ENCODE measurements around the gene NANOG. TPM values are rescaled to one million over a fixed set of nuclear protein-coding genes. Genes with fewer than 3 reads are reported as not detected.
"Not testable (repeated sequence)": the region's sequence is repeated elsewhere in the genome, so short reads cannot be mapped to it uniquely, and the experiment has no call there.

NANOG gene
- total RNA-seq, 4 donors from 2014 or later: 0.63 TPM; not detected in 3

GRCh38 chr12:7806863-7807487 lies 17.8 kb downstream of the NANOG start:
- peak in 1 of 3 donors; percentile 15 for TF ChIP-seq CTCF (IDR thresholded peaks at IDR 0.05)
- ATAC-seq (ENCODE audit: low FRiP score) (peak; percentile 87), DNase-seq (ENCODE audit: low spot score) (peak; percentile 49)

DNA sequence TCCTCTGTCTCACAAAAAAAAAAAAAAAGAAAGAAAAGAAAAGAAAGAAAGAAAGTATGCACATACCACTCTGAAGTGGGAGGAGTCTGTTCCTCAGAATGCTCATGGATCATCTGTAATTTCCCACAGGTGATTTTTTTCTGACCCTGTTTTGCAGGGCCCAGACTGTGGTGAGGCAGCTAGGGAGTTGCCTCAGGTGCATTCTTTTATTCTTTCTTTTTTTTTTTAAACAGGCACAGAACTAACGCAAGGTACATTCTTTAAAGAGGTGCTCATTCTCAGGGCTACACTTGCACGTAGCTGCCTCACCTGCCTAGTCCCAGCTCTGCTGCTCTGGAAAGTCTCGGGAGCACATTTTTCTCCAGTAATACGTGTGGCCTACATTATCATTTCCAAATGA lies 36.6 kb downstream of the NANOG start:
- DNase-seq (ENCODE audit: low spot score); ATAC-seq (ENCODE audit: low FRiP score): not testable (repeated sequence)

DNA sequence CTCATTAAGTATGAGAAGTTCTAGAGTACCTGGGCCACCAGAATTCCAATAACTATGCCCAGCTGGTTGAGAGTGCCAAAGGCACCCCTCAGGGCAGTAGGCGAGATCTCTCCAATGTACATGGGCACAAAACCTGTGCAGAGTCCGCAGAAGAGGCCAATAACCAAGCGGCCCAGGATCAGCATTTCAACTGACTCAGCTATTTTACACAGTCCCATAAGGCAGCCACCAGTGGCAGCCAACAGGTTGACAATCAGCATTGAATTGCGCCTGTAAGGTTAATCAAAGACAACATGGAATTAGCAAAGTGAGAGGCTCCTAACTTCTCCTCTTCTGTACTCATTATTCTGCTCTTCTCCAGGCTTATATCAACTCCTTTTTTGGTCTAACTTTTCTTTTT lies 40.5 kb downstream of the NANOG start:
- not testable (repeated sequence) for DNase-seq (ENCODE audit: low spot score); ATAC-seq (ENCODE audit: low FRiP score)

DNA sequence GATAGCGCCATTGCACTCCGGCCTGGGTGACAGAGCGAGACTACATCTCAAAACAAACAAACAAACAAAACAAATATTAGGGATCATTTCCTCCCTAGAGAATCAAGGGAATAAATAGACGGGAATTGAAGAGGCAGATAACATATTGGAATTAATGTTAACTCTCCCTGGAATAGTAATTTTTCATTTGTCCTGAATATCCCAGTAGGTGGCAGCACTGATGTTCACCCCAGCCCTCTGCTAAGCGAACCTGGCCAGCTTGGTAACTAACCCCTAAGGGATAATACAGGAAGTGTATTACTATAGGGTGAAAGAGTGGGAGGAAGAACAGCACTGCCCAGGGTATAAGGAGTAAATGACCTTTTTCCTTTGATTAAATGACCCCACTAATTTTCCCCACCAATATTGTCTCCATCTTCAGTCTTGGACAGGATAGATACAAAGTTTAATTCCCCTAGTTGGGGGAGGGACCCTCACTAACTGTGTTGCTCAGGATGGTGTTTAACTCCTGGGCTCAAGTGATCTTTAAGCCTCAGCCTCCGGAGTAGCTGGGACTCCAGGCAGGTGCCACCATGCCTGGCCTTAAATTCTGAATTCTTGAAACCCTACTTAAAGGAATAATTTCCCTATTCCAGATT lies 43.0 kb downstream of the NANOG start:
- DNase-seq (ENCODE audit: low spot score) (no peak), ATAC-seq (ENCODE audit: low FRiP score) (no peak)
- TF ChIP-seq CTCF (IDR thresholded peaks at IDR 0.05): no peak

DNA sequence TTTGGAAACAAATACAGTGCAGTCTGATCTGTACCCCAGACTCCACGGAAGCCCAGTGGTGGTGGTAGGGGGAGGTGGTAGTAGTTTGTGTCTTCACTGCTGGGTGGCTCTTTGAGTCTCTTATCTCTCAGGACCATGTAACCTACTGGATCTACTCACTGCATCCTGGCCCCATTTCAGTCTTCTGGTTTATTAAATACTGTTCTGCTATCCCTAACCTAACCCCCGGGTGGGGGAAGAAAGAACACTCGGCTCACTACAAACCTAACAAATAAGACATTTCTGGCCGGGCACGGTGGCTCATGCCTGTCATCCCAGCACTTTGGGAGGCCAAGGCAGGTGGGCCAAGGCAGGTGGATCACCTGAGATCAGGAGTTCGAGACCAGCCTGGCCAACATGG lies 44.0 kb downstream of the NANOG start:
- DNase-seq (ENCODE audit: low spot score); ATAC-seq (ENCODE audit: low FRiP score): not testable (repeated sequence)

- ATAC-seq (ENCODE audit: low FRiP score): no peak
- DNase-seq (ENCODE audit: low spot score): no peak
- TF ChIP-seq CTCF (IDR thresholded peaks at IDR 0.05): no peak
Measured at GRCh38 chr12:7833831-7834230, 44.6 kb downstream of the NANOG start.

GRCh38 chr12:7834701-7835100 lies 45.5 kb downstream of the NANOG start:
- no peak for ATAC-seq (ENCODE audit: low FRiP score)
- TF ChIP-seq CTCF (IDR thresholded peaks at IDR 0.05): no peak
- no peak for DNase-seq (ENCODE audit: low spot score)

DNA sequence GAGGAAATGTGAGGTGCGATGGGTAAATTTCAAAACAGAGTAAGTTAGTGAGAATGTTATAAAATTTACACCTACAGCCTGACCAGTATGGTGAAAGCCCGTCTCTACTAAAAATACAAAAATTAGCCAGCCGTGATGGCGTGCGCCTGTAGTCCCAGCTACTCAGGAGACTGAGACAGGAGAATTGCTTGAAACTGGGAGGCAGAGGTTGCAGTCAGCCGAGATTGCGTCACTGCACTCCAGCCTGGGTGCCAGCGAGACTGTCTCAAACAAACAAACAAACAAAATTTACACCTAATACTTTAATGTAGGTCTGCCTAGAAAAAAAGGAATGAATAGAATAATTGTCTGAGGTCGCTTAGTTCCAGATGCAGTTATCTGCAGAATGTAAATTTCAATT lies 45.9 kb downstream of the NANOG start:
- ATAC-seq (ENCODE audit: low FRiP score) (no peak), DNase-seq (ENCODE audit: low spot score) (no peak)
- TF ChIP-seq CTCF (IDR thresholded peaks at IDR 0.05): no peak
